ENCODE measurements around the gene TEX22.

TEX22 gene

GRCh38 chr14:105382343-105383082 is 15.8 kb upstream of the TEX22 start:
- TF ChIP-seq JUND (IDR thresholded peaks at IDR 0.05; ENCODE audit: low read depth), result no peak
- DNase-seq (ENCODE audit: low read depth in 1 of 2, low spot score in 1 of 2), result no peak
- in situ Hi-C loops (cut with HindIII; ENCODE audit: low pct_unique_long_range_greater_than_20kb, low sequenced_read_pairs), result no loop called here

GRCh38 chr14:105383083-105383730 is 15.1 kb upstream of the TEX22 start:
- DNase-seq (ENCODE audit: low read depth in 1 of 2, low spot score in 1 of 2), result no peak
- in situ Hi-C loops (cut with HindIII; ENCODE audit: low pct_unique_long_range_greater_than_20kb, low sequenced_read_pairs), result no loop called here
- no peak for TF ChIP-seq JUND (IDR thresholded peaks at IDR 0.05; ENCODE audit: low read depth)

DNA sequence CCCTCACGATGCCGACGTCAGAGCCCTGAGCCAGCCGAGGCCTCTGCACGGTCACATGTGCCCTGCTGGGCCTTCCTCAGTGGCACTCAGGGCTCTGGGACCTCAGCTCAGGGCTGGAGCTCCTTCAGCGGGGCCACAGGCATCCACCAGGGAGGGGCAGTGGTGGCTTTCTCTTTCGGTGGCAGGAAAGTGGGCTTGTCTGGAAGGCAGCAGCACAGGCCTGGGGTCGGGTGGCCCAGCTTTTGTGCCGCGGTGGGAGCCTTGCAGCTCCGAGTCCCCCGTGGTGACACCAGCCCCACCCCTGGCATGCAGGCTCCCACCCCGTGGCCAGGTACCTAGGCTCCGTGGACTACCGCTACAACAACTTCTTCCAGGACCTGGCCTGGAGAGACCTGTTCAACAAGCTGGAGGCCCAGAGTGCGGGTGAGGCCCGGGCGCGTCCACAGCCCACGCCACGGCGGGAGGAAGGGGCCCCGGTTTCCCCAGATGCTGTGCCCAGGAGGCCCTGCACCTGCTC is 14.2 kb upstream of the TEX22 start:
- in situ Hi-C loops (cut with HindIII; ENCODE audit: low pct_unique_long_range_greater_than_20kb, low sequenced_read_pairs), result no loop called here
- DNase-seq (ENCODE audit: low read depth in 1 of 2, low spot score in 1 of 2), result no peak
- TF ChIP-seq JUND (IDR thresholded peaks at IDR 0.05; ENCODE audit: low read depth), result no peak

- no peak for DNase-seq (ENCODE audit: low read depth in 1 of 2, low spot score in 1 of 2)
- TF ChIP-seq JUND (IDR thresholded peaks at IDR 0.05; ENCODE audit: low read depth), result no peak
- in situ Hi-C loops (cut with HindIII; ENCODE audit: low pct_unique_long_range_greater_than_20kb, low sequenced_read_pairs), result no loop called here
Observed at GRCh38 chr14:105384605-105385321, 13.6 kb upstream of the TEX22 start.

DNA sequence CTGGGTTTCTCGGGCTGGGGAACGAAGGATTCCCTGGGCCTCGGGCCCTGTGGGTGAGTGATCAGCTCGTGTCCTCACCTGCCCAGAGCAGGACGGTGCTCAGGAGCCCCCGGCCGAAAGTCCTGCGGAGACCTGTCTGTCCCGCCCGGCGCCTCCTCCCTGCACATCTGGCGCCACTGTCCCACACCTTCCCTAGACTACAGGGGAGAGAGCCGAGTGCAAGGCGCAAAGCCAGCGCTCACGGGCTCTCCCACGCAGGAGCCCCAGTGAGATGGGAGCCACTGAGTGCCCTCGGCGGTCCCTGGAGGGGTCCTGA is 13.1 kb upstream of the TEX22 start:
- DNase-seq (ENCODE audit: low read depth in 1 of 2, low spot score in 1 of 2), result no peak
- no peak for TF ChIP-seq JUND (IDR thresholded peaks at IDR 0.05; ENCODE audit: low read depth)
- in situ Hi-C loops (cut with HindIII; ENCODE audit: low pct_unique_long_range_greater_than_20kb, low sequenced_read_pairs), result no loop called here

DNA sequence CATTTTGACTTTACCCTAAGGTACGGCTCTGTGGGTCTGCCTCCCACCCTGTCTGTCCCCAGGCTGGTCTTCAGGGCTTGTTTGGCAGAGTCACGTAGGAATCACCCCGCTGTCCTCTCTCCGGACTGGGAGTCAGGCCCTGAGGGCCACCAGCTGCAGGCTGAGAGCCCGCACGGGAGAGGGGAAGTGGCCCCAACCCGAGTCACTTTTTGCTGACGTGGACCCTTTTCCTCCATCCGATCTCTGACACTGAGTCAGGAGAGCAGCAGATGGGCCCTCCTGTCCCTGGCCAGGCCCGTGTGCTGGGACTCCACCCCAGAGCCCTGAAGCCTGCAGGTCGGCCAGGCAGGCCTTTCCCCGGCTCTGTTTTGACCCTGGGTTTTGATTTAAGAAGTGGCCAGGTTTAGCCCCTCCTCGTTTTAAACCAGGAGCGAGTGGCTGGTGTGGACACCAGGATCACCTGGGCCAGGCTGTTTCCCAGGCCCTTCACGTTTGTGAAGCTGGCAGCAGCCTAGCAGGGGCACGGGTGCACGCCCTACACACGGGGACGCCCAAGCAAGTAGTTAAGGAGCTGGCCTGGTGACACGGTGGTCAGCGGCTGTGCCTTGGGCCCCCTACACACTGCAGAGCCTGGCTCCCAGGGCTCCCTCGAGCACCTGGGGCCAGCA is 12.5 kb upstream of the TEX22 start:
- in situ Hi-C loops (cut with HindIII; ENCODE audit: low pct_unique_long_range_greater_than_20kb, low sequenced_read_pairs), result no loop called here
- DNase-seq (ENCODE audit: low read depth in 1 of 2, low spot score in 1 of 2), result no peak

GRCh38 chr14:105386581-105387529 is 11.5 kb upstream of the TEX22 start:
- TF ChIP-seq JUND (IDR thresholded peaks at IDR 0.05; ENCODE audit: low read depth), result no peak
- in situ Hi-C loops (cut with HindIII; ENCODE audit: low pct_unique_long_range_greater_than_20kb, low sequenced_read_pairs), result no loop called here
- no peak for DNase-seq (ENCODE audit: low read depth in 1 of 2, low spot score in 1 of 2)

More for the DNA sequence above, 12.5 kb upstream of the TEX22 start:
- no peak for TF ChIP-seq JUND (IDR thresholded peaks at IDR 0.05; ENCODE audit: low read depth)

DNA sequence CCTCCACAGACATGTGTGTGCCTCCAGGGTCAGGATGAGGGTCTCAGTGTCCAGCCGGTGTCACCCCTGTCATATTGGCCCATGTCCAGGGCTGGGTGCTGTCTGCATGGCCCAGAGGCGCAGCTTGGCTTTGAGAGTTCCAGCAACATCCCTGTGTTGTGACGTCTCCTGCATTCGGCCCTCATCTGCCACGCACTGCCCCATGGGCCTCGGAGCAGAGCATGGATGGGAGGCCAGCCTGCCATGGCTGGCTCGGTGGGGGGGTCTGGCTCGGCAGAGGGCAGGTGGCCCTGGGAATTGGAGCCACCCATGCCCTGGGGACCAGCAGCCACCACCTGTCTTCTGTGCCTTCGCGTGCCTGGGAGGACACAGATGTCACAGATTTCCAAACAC is 10.8 kb upstream of the TEX22 start:
- DNase-seq (ENCODE audit: low read depth in 1 of 2, low spot score in 1 of 2), result no peak
- TF ChIP-seq JUND (IDR thresholded peaks at IDR 0.05; ENCODE audit: low read depth), result no peak
- in situ Hi-C loops (cut with HindIII; ENCODE audit: low pct_unique_long_range_greater_than_20kb, low sequenced_read_pairs), result no loop called here

GRCh38 chr14:105388110-105388951 is 10.0 kb upstream of the TEX22 start:
- no peak for DNase-seq (ENCODE audit: low read depth in 1 of 2, low spot score in 1 of 2)
- TF ChIP-seq JUND (IDR thresholded peaks at IDR 0.05; ENCODE audit: low read depth), result no peak
- in situ Hi-C loops (cut with HindIII; ENCODE audit: low pct_unique_long_range_greater_than_20kb, low sequenced_read_pairs), result no loop called here

DNA sequence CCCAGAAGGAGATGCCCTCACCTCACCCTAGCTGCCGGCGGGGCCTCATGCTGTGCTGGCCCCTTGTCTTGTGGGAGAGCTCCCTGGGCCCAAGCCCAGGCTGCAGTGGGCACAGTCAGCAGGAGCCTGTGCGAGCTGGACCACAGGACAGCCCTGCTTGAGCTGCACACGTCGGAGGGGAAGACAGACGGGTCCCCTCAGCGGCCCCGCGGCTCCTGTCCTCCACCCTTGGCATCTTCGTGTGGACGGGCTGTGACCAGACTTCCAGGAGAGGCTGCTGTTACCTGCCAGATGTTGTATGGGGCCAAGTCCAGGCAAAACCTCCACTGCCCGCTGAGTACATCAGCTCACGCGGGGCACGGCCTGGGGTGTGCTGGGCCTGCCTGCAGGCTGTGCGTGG is 9.4 kb upstream of the TEX22 start:
- in situ Hi-C loops (cut with HindIII; ENCODE audit: low pct_unique_long_range_greater_than_20kb, low sequenced_read_pairs), result no loop called here
- TF ChIP-seq JUND (IDR thresholded peaks at IDR 0.05; ENCODE audit: low read depth), result no peak
- DNase-seq (ENCODE audit: low read depth in 1 of 2, low spot score in 1 of 2), result no peak

DNA sequence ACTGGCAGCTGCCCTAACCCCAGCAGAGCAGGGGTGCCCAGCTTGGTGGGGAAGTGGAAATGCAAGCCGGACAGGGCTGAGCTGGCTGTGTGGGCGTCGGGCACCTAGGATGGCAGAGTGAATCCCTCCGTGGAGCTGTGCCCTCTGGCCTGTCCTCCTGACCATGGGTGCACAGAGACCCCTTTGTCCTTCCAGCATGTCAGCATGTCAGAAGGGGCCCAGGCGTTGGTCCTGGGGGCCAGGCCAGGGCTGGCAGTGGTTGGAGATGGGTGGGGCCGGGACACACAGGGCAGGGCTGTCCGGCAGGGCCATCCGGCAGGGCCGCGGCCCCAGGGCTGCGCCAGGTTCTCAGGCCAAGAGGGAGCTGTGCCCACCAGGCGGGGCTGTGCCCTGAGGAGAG is 8.8 kb upstream of the TEX22 start:
- DNase-seq (ENCODE audit: low read depth in 1 of 2, low spot score in 1 of 2), result no peak
- in situ Hi-C loops (cut with HindIII; ENCODE audit: low pct_unique_long_range_greater_than_20kb, low sequenced_read_pairs), result no loop called here
- TF ChIP-seq JUND (IDR thresholded peaks at IDR 0.05; ENCODE audit: low read depth), result no peak
